Glomerular visceral epithelial cell (primary cell): ENCODE measurements around the gene SDHAF2.
A peak's percentile ranks its signal among the peaks of the same experiment; 100 is the strongest.
"Not testable (repeated sequence)": the region's sequence is repeated elsewhere in the genome, so short reads cannot be mapped to it uniquely, and the experiment has no call there.

Experiments used
- DNase-seq: peaks from one replicate; pipeline ENCODE4 v3.0.0-alpha.2; 2016; ENCODE audit errors: extremely low spot score

SDHAF2 gene

GRCh38 chr11:61425367-61426131 lies 4.4 kb upstream of the SDHAF2 start:
- no peak for DNase-seq

- DNase-seq, result peak; percentile 67
Measured at GRCh38 chr11:61429346-61429690, 606 bp upstream of the SDHAF2 start.

GRCh38 chr11:61430839-61431238 lies 915 bp downstream of the SDHAF2 start:
- DNase-seq, result not testable (repeated sequence)

GRCh38 chr11:61437496-61437895 lies 7.6 kb downstream of the SDHAF2 start:
- DNase-seq, result no peak

DNA sequence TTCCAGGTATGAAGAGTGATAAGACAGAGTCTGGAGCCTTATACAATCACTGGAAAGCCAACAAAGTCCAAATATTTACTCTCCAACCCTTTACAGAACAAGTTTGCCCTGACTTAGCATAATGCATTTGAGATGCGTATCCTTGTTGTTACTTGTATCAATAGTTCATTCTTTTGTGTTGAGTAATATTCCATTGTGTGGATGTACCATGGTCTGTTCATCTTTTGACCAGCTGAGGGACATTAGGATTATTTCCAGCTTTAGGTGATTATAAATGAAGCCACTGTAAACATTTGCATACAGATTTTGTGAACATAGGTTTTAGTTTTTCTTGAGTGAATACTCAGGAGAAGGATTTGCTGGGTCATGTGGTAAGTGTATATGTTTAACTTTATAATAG lies 9.7 kb downstream of the SDHAF2 start:
- no peak for DNase-seq

- no peak for DNase-seq
Measured at GRCh38 chr11:61442616-61443015, 12.7 kb downstream of the SDHAF2 start.

- DNase-seq, result no peak
Measured at GRCh38 chr11:61445516-61445915, 15.6 kb downstream of the SDHAF2 start.

DNA sequence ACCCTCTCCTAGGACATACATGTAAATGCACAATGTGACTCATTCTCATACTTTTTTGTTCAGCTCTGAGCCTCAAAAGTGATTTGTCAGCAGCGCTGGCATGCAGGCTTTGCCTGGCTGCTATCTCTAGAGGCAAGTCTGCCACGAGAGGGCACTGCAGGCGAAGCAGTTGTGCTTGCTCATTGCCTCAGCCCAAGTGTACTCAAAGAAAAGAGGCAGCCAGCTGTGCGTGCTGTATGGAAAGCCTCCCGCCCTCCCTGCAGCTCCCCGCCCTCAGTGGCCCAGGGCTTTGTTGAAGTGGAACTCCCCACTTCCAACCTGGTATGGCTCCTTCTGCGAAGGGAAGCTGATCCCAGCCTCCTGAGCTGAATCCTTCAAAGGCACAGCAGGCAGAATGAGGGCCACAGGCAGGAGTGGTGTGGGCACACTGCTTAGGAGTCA lies 16.3 kb downstream of the SDHAF2 start:
- DNase-seq, result peak; percentile 89

DNA sequence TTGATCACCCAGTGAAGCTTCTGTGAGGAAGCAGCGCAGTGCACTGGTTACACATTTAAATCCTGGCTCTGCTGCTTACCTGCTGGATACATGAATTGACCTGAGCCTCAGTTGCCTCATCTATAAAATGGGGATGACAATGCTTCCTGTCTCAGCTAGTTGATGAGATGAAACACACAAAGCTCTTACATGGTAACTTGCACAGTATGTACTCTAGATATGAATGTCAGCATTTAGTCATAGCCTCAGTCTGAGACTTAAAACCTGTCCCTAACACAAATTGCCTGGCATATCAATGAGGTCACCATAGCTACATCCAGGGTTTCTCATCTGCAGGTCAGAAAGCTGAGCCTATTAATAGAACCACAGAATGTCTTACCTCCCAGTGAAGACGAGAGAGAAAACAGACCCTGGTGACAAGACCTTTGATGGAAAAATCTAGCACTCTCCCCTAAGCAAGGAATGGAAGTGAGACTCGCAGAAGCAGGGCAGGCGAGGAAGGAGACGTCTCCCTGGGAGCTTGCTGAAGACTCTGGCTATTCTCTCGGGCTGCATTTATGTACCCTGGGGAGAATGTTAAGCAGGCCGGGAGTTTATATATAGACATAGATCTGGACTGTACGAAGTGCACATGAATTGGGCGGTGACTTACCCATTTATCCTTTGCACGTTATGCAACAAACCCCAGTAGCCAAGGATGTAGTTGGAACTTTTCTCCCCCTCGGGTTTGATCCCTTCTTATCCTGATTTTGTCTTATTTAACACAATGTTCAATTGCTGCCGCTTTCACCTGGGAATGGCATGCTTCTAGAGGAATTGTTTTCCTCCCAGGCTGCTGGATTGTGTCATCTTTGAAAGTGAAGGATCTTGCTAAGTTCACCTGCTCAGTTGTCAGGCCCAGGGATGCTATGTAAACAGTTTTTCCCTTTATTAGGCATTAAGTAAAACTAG lies 18.0 kb downstream of the SDHAF2 start:
- no peak for DNase-seq

DNA sequence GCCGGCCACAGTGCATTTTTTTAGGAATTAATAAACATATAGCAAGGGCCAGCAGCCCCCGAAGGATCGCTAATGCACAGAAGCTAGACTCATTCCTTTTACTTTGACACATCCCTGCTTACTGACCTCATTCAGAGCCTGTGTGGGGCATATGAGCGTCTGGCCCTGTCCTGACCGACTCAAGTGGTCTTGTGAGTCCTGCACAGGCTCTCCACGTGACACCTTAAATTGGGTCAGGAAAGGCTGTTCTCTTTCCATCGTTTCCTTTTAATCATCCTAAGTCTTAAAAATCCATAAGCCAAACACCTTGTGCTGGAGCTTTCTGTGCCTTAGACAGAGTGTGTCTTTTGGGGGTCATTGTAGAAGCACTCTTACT lies 18.6 kb downstream of the SDHAF2 start:
- DNase-seq, result no peak

DNA sequence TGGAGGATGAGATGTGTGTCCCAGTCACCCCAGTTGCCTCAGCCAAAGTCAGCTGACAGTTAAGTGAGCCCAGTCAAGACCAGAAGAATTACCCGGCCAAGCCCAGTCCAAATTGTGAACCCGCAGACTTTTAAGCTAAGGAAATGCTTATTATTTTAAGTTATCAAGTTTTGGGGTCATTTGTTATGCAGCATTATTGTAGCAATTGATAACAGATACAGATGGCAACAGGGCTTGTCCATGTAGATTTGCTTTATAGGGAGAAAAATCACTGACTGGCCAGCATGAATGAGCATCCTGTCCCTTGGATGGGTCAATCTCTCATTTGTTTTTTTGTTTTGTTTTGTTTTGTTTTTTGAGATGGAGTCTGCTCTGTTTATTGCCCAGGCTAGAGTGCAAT lies 22.9 kb downstream of the SDHAF2 start:
- DNase-seq, result no peak

DNA sequence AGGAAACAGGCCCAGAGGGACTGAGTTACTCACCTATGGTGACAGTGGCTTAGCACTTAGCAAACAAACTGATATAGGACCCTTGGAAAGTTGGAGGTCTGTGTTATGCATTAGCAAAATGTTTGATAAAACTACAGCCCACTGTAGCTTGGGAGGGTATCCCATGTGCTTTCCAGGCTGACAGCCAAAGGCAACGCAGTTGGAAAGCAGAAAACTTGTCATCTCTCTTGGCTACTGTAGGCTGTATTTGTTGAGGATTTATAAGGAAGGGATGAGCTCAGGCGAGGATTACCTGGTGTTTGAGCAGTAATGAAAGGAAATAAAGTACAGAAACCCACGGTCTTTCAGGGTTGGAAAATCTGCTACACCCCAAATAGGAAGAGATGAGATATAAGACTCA lies 23.8 kb downstream of the SDHAF2 start:
- DNase-seq, result no peak

GRCh38 chr11:61454520-61454919 lies 24.6 kb downstream of the SDHAF2 start:
- DNase-seq, result no peak

- no peak for DNase-seq
Measured at GRCh38 chr11:61460474-61460881, 30.6 kb downstream of the SDHAF2 start.

GRCh38 chr11:61460986-61461385 lies 31.1 kb downstream of the SDHAF2 start:
- no peak for DNase-seq

DNA sequence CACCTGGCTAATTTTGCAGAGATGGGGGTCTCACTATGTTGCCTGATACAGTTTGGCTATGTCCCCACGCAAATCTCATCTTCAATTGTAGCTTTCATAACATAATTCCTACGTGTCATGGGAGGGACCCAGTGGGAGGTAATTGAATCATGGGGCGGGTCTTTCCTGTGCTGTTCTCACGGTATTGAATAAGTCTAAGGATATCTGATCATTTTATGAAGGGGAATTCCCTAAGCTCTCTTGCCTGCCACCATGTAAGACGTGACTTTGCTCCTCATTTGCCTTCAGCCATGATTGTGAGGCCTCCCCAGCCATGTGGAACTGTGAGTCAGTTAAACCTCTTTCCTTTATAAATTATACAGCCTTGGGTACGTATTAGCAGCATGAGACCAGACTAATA lies 37.7 kb downstream of the SDHAF2 start:
- DNase-seq, result not testable (repeated sequence)

DNA sequence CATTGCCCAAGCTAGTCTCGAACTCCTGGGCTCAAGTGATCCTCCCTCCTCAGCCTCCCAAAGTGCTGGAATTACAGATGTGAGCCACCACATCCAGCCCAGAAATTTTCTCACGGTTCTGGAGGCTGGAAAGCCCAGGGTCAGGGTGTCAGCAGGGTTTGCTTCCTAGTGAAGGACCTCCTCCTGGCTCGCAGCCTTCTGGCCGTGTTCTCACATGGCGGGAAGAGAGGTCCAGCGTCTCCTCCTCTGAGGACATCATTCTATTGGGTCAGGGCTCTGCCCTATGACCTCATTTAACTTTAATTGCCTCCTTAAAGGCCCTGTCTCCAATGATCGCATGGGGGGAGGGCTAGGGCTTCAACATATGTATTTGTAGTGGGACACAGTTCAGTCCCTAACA lies 38.1 kb downstream of the SDHAF2 start:
- DNase-seq, result no peak

GRCh38 chr11:61472282-61472681 lies 42.4 kb downstream of the SDHAF2 start:
- DNase-seq, result no peak

- no peak for DNase-seq
Measured at GRCh38 chr11:61472868-61473267, 42.9 kb downstream of the SDHAF2 start.

DNA sequence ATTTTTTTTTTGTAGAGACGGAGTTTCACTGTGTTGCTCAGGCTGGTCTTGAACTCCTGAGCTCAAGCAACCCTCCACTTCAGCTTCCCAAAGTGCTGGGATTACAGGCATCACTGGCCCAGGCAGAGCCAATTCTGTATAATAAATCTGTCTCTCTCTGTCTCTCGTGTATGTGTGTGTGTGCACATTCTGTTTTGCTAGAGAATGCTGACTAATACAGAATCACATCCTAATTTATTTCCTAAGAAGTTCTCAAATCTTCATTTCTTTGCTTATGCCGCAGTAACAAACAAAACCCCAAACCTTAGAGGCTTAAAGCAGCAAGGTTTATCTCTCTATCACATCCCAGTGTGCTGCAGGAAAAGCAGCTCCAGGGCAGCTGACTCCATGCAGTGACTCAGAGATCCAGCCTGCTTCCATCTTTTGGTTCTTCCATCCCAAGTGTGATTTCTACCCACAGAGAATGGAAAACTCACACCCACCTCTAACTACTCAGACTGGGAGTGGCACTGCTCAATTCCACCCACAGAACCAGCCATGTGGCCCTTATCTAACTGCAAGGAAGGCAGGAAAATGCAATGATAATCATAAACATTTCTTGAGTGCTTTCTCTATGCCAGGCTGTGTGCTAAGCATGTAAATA lies 43.6 kb downstream of the SDHAF2 start:
- DNase-seq, result no peak

GRCh38 chr11:61474013-61474643 lies 44.2 kb downstream of the SDHAF2 start:
- DNase-seq, result no peak

DNA sequence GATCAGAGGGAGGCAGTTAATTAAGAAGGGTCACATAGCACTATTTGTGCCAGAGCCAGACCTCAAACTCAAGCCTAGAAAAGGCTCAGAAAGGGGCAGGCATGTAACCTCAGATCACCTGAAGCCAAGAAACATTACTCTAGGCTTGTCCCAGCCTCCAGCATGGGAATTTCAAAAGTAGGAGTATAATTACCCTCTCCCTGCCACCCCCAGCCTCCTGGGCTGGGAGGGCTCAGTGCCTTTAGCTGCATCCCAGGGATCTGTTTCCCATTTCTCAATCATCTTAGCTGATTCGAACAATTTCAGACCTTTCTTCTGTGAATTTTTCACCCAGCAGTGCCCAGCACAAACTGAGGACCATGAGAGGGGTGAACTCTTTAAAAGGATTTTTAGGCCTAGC lies 45.5 kb downstream of the SDHAF2 start:
- DNase-seq, result no peak
